ENCODE data around the gene SMARCB1. TPM values are rescaled to one million over a fixed set of nuclear protein-coding genes. Genes with fewer than 3 reads are reported as not detected.
A peak's percentile ranks its signal among the peaks of the same experiment; 100 is the strongest.

The SMARCB1 gene
- total and polyA plus RNA-seq, 2 experiments from 2014 or later = 114 to 132 TPM

DNA sequence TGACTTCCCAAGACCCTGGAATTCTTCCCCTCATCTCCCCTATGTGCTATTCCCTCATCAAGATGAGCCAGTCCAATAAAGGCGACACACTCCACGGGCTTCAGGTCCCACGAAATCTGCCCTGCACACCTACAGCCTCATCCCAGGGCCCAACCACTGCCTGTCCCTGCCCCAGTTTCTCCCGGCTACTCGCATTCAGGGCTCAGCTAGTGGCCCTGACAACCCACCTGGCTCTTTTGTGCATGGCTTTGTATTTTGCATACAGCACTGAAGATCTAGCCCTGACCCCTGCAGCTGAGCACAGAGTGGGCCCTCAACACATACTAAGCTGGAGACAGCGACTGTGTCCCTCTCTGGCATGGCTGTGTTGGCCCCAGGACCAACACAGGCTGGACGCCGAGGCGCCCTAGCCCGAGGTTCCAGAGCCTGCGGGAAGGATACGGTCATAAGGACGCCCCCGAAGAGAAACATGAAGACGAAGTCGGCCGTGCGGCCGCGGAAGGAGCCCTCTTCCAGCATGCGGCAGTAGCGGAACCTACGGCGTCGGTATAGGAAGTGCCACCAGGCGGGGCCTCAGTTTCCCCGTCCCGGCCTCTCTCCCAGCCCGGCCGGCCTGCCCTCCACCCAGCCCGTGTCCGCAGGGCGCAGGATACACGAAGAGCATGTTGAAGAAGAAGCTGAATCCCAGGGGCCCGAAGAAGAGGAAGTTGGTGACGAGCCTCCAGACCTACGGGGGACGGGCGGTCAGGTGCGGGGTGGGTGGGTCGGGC is 51.3 kb downstream of the SMARCB1 start:
- Mint-ChIP-seq H3K4me3 (peak overlapping the region; percentile 90), H3K36me3 (ENCODE audit: low read depth) (peaks cover 9% of the 10 kb centered on the region), H3K4me1 (peaks cover 19% of the 10 kb centered on the region), H3K9me3 (peaks cover 3% of the 10 kb centered on the region; the same call in 1 of the 3 replicates), H3K27me3 (ENCODE audit: insufficient read depth, low read depth, poor library complexity) (peaks cover 31% of the 10 kb centered on the region), H3K27ac (peak overlapping the region; percentile 96)
- peak overlapping the region; percentile 86 for H3K4me2 ChIP-seq
- no peaks in the 10 kb centered on the region for H3K79me2 ChIP-seq (replicated peaks; ENCODE audit: insufficient read depth)
- H3K27me3 ChIP-seq (ENCODE audit: insufficient read depth) = no peaks in the 10 kb centered on the region
- H3K4me3 ChIP-seq = peak overlapping the region; percentile 71
- H3K36me3 ChIP-seq (ENCODE audit: insufficient read depth) = no peaks in the 10 kb centered on the region
- DNase-seq (ENCODE audit: low spot score) (peak; percentile 60), ATAC-seq (peak; percentile 5)
- H3F3A ChIP-seq (replicated peaks; ENCODE audit: low read depth) = peaks cover 6% of the 10 kb centered on the region; the same call in 1 of the 2 replicates
- peaks cover 16% of the 10 kb centered on the region; the same call in 1 of the 2 replicates for H3K4me1 ChIP-seq (ENCODE audit: insufficient read depth)
- peaks cover 5% of the 10 kb centered on the region; the same call in 1 of the 2 replicates for H4K20me1 ChIP-seq (replicated peaks; ENCODE audit: insufficient read depth)
- H3K27ac ChIP-seq (ENCODE audit: low read depth) = no peak overlapping the region; the same call in 1 of the 2 replicates
- H3K9me2 ChIP-seq (ENCODE audit: insufficient read depth) = no peaks in the 10 kb centered on the region
- H2AFZ ChIP-seq = no peak overlapping the region
- TF ChIP-seq, protein P1, sequence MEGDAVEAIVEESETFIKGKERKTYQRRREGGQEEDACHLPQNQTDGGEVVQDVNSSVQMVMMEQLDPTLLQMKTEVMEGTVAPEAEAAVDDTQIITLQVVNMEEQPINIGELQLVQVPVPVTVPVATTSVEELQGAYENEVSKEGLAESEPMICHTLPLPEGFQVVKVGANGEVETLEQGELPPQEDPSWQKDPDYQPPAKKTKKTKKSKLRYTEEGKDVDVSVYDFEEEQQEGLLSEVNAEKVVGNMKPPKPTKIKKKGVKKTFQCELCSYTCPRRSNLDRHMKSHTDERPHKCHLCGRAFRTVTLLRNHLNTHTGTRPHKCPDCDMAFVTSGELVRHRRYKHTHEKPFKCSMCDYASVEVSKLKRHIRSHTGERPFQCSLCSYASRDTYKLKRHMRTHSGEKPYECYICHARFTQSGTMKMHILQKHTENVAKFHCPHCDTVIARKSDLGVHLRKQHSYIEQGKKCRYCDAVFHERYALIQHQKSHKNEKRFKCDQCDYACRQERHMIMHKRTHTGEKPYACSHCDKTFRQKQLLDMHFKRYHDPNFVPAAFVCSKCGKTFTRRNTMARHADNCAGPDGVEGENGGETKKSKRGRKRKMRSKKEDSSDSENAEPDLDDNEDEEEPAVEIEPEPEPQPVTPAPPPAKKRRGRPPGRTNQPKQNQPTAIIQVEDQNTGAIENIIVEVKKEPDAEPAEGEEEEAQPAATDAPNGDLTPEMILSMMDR (conservative IDR thresholded peaks at IDR 0.05; ENCODE audit: low read depth in 2 of 2) = no peak

DNA sequence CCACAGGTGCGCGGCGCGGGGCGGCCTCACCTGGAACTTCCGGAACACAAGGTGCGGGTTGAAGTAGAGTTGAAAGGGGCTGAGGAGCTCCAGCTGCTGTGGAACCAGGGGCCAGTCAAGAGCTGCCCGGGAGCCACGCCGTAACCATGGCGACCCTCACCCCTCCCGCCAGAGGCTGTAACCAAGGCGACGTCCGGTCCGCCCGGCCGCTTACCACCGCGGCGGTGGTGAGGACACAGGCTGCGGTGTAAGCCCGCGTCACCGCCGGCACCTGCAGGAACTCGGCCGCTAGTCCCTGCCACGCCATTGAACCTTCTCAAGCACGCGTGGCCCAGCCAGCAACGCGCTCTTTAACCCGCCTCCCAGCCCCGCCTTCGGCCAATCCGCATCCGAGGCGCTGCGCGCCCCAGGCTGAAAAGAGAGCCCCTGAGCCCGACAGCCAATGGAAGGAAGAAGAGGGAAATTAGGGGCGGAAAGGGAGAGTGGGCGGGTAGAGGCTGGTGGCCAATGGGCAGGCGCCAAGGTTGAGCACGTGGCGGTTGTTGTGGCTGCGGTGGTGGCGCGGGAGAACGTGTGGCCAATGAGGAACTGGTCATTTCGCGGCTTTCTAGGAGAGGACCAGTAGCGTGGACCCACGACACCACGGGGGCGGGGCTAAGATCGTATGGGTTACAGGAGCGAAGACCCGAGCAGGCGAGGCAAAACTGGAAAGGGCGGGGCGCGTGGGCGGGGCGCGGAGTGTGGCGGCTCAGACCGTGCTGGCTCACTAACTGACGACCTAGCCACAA is 52.1 kb downstream of the SMARCB1 start, which contains the start of gene DERL3:
Gene DERL3 (minus strand): TSS at position 326 of the 788 bp plus-strand sequence. CDS start 19 bp downstream, at position 307.
- Histone ChIP-seq H3K4me1 (ENCODE audit: insufficient read depth) (peaks cover 16% of the 10 kb centered on the region; the same call in 1 of the 2 replicates), H3K4me2 (peak within 1 kb of the TSS; percentile 86), H3F3A (replicated peaks; ENCODE audit: low read depth) (peaks cover 6% of the 10 kb centered on the region; the same call in 1 of the 2 replicates), H3K36me3 (ENCODE audit: insufficient read depth) (no peaks in the 10 kb centered on the region), H3K27ac (ENCODE audit: low read depth) (no peak within 1 kb of the TSS; the same call in 1 of the 2 replicates), H4K20me1 (replicated peaks; ENCODE audit: insufficient read depth) (peaks cover 5% of the 10 kb centered on the region; the same call in 1 of the 2 replicates), H3K9me2 (ENCODE audit: insufficient read depth) (no peaks in the 10 kb centered on the region), H3K27me3 (ENCODE audit: insufficient read depth) (no peaks in the 10 kb centered on the region), H3K4me3 (peak within 1 kb of the TSS; percentile 71), H2AFZ (peak within 1 kb of the TSS; percentile 83; the same call in 1 of the 2 replicates), H3K79me2 (replicated peaks; ENCODE audit: insufficient read depth) (no peaks in the 10 kb centered on the region)
- H3K27me3 Mint-ChIP-seq (ENCODE audit: insufficient read depth, low read depth, poor library complexity) = peaks cover 30% of the 10 kb centered on the region
- H3K27ac Mint-ChIP-seq = peak within 1 kb of the TSS; percentile 96
- TF ChIP-seq EZH2phosphoT487 (IDR thresholded peaks at IDR 0.05; ENCODE audit: unreplicated experiment) (no peak), CREB1 (CRISPR knock-in tag; IDR thresholded peaks at IDR 0.05; ENCODE audit: low read depth) (peak; percentile 75)
- peak within 1 kb of the TSS; percentile 90 for H3K4me3 Mint-ChIP-seq
- H3K4me1 Mint-ChIP-seq = peaks cover 19% of the 10 kb centered on the region
- ATAC-seq (peak; percentile 84), DNase-seq (ENCODE audit: low spot score) (peak; percentile 100)
- peaks cover 9% of the 10 kb centered on the region for H3K36me3 Mint-ChIP-seq (ENCODE audit: low read depth)
- peaks cover 3% of the 10 kb centered on the region; the same call in 1 of the 3 replicates for H3K9me3 Mint-ChIP-seq

DNA sequence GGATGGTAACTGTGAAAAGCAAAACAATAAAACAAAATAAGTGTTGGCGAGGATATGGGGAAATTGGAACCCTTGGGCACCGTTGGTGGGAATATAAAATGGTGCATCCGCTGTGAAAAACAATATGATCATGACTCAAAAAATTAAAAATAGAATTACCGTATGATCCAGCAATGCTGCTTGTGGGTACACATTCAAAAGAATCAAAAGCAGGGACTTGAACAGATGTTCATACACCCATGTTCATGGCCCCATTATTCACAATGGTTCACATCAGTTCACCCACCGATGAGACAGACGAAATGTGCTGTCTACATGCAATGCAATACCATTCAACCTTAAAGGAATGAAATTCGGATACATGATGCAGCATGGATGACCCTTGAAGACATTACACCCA is 53.3 kb downstream of the SMARCB1 start:
- peaks cover 6% of the 10 kb centered on the region; the same call in 1 of the 2 replicates for H3F3A ChIP-seq (replicated peaks; ENCODE audit: low read depth)
- H3K36me3 Mint-ChIP-seq (ENCODE audit: low read depth) = peaks cover 7% of the 10 kb centered on the region
- peaks cover 3% of the 10 kb centered on the region; the same call in 1 of the 3 replicates for H3K9me3 Mint-ChIP-seq
- H3K27me3 ChIP-seq (ENCODE audit: insufficient read depth) = no peaks in the 10 kb centered on the region
- H3K27ac ChIP-seq (ENCODE audit: low read depth) = no peak overlapping the region
- H3K27ac Mint-ChIP-seq = no peak overlapping the region
- no peak overlapping the region; the same call in 2 of the 3 replicates for H3K4me3 Mint-ChIP-seq
- peaks cover 31% of the 10 kb centered on the region for H3K27me3 Mint-ChIP-seq (ENCODE audit: insufficient read depth, low read depth, poor library complexity)
- ATAC-seq (no peak), DNase-seq (ENCODE audit: low spot score) (no peak)
- H3K4me1 Mint-ChIP-seq = peaks cover 19% of the 10 kb centered on the region
- H3K36me3 ChIP-seq (ENCODE audit: insufficient read depth) = no peaks in the 10 kb centered on the region
- peaks cover 5% of the 10 kb centered on the region; the same call in 1 of the 2 replicates for H4K20me1 ChIP-seq (replicated peaks; ENCODE audit: insufficient read depth)
- H3K4me2 ChIP-seq = peak overlapping the region; percentile 78; the same call in 1 of the 2 replicates
- no peaks in the 10 kb centered on the region for H3K9me2 ChIP-seq (ENCODE audit: insufficient read depth)
- peaks cover 16% of the 10 kb centered on the region; the same call in 1 of the 2 replicates for H3K4me1 ChIP-seq (ENCODE audit: insufficient read depth)
- no peak overlapping the region for H3K4me3 ChIP-seq
- H3K79me2 ChIP-seq (replicated peaks; ENCODE audit: insufficient read depth) = no peaks in the 10 kb centered on the region
- H2AFZ ChIP-seq = no peak overlapping the region
- no peak for TF ChIP-seq JUNB (IDR thresholded peaks at IDR 0.05; ENCODE audit: unreplicated experiment)
- TF ChIP-seq, protein P2, sequence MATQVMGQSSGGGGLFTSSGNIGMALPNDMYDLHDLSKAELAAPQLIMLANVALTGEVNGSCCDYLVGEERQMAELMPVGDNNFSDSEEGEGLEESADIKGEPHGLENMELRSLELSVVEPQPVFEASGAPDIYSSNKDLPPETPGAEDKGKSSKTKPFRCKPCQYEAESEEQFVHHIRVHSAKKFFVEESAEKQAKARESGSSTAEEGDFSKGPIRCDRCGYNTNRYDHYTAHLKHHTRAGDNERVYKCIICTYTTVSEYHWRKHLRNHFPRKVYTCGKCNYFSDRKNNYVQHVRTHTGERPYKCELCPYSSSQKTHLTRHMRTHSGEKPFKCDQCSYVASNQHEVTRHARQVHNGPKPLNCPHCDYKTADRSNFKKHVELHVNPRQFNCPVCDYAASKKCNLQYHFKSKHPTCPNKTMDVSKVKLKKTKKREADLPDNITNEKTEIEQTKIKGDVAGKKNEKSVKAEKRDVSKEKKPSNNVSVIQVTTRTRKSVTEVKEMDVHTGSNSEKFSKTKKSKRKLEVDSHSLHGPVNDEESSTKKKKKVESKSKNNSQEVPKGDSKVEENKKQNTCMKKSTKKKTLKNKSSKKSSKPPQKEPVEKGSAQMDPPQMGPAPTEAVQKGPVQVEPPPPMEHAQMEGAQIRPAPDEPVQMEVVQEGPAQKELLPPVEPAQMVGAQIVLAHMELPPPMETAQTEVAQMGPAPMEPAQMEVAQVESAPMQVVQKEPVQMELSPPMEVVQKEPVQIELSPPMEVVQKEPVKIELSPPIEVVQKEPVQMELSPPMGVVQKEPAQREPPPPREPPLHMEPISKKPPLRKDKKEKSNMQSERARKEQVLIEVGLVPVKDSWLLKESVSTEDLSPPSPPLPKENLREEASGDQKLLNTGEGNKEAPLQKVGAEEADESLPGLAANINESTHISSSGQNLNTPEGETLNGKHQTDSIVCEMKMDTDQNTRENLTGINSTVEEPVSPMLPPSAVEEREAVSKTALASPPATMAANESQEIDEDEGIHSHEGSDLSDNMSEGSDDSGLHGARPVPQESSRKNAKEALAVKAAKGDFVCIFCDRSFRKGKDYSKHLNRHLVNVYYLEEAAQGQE (IDR thresholded peaks at IDR 0.05; ENCODE audit: unreplicated experiment) = no peak
- TF ChIP-seq NANOG (IDR thresholded peaks at IDR 0.05; ENCODE audit: borderline replicate concordance) = no peak
- TF ChIP-seq POLR2AphosphoS5 (IDR thresholded peaks at IDR 0.05; ENCODE audit: low read depth) = no peak
- TF ChIP-seq, protein P3, sequence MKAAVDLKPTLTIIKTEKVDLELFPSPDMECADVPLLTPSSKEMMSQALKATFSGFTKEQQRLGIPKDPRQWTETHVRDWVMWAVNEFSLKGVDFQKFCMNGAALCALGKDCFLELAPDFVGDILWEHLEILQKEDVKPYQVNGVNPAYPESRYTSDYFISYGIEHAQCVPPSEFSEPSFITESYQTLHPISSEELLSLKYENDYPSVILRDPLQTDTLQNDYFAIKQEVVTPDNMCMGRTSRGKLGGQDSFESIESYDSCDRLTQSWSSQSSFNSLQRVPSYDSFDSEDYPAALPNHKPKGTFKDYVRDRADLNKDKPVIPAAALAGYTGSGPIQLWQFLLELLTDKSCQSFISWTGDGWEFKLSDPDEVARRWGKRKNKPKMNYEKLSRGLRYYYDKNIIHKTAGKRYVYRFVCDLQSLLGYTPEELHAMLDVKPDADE (IDR thresholded peaks at IDR 0.05) = no peak

All from GM23338 (cell line).